HG03558 (cell line): ENCODE data around the gene PIP4K2A.

Experiments
- ATAC-seq: cut with Tn5 transposase; IDR thresholded peaks from one replicate; pipeline ENCODE4 v1.9.1; 2021; ENCODE audit warnings: moderate number of reproducible peaks; ENCODE audit not compliant: unreplicated experiment; ENCODE audit errors: extremely low read depth

Gene PIP4K2A

GRCh38 chr10:22570234-22570633, 144.1 kb downstream of the PIP4K2A start:
- no peak for ATAC-seq

- ATAC-seq: no peak
These were observed 145.4 kb downstream of the PIP4K2A start for GRCh38 chr10:22568928-22569327.

GRCh38 chr10:22564060-22564459, 150.3 kb downstream of the PIP4K2A start:
- no peak for ATAC-seq

- ATAC-seq: no peak
These were observed 152.5 kb downstream of the PIP4K2A start for GRCh38 chr10:22561909-22562308.

- no peak for ATAC-seq
These were observed 153.5 kb downstream of the PIP4K2A start for GRCh38 chr10:22560913-22561239.

GRCh38 chr10:22560096-22560912, 154.1 kb downstream of the PIP4K2A start:
- no peak for ATAC-seq

- ATAC-seq: no peak
These were observed 157.1 kb downstream of the PIP4K2A start for GRCh38 chr10:22557321-22557720.

- ATAC-seq: no peak
These were observed 157.6 kb downstream of the PIP4K2A start for GRCh38 chr10:22556774-22557173.

GRCh38 chr10:22554461-22555182, 159.8 kb downstream of the PIP4K2A start:
- ATAC-seq: no peak

GRCh38 chr10:22553452-22553995, 160.9 kb downstream of the PIP4K2A start:
- no peak for ATAC-seq

- ATAC-seq: no peak
These were observed 161.4 kb downstream of the PIP4K2A start for GRCh38 chr10:22552888-22553378.

GRCh38 chr10:22551681-22552365, 162.6 kb downstream of the PIP4K2A start:
- no peak for ATAC-seq

GRCh38 chr10:22550732-22551131, 163.6 kb downstream of the PIP4K2A start:
- no peak for ATAC-seq

GRCh38 chr10:22548344-22548743, 166.0 kb downstream of the PIP4K2A start:
- no peak for ATAC-seq

- ATAC-seq: no peak
These were observed 168.7 kb downstream of the PIP4K2A start for GRCh38 chr10:22545643-22546042.

- no peak for ATAC-seq
These were observed 169.9 kb downstream of the PIP4K2A start for GRCh38 chr10:22544325-22545068.

GRCh38 chr10:22542773-22543172, 171.6 kb downstream of the PIP4K2A start:
- no peak for ATAC-seq

- ATAC-seq: no peak
These were observed 172.5 kb downstream of the PIP4K2A start for GRCh38 chr10:22541900-22542299.

GRCh38 chr10:22539579-22540298, 174.6 kb downstream of the PIP4K2A start:
- ATAC-seq: no peak
